H1 (cell line): ENCODE data around the gene PLK5. TPM values are rescaled to one million over a fixed set of nuclear protein-coding genes. Genes with fewer than 3 reads are reported as not detected.

ENCODE experiments used
- CTCF ChIA-PET: fragments of 300-600 bp; sonication (Branson Sonifier 250); formaldehyde crosslinking; loops from one replicate; lab custom pipeline; 2021; ENCODE audit not compliant: partially characterized antibody; lab: Charles Lee
- POLR2A ChIA-PET: fragments of 300-600 bp; sonication (Branson Sonifier 250); formaldehyde crosslinking; loops from one replicate; lab custom pipeline; 2021; ENCODE audit warnings: inconsistent platforms; ENCODE audit not compliant: partially characterized antibody; lab: Charles Lee
- DNase-seq, 2 experiments: peaks; one replicate each; pipeline versions ENCODE4 v3.0.0 to v3.0.0-alpha.2; 2010 to 2022; ENCODE audit warnings: low spot score in 2 of 2, low read depth in 1 of 2, mixed read lengths in 1 of 2
- FAIRE-seq: peaks from 2 replicates; lab custom pipeline; 2011; peaks lifted over from hg19 to GRCh38; lab: Jason Lieb, UNC
- H2AFZ ChIP-seq: 2 replicates; pipeline ENCODE4 v1.8.1; 2012; ENCODE audit warnings: low read length, inconsistent platforms
- H2AK5ac ChIP-seq: 2 replicates; pipeline ENCODE4 v1.6.1; 2013; ENCODE audit warnings: low read depth, low read length
- H2BK120ac ChIP-seq: replicated peaks from 2 replicates; pipeline ENCODE3; 2013; ENCODE audit warnings: low read depth, low read length, inconsistent platforms
- H2BK12ac ChIP-seq: 2 replicates; pipeline ENCODE4 v1.6.1; 2013; ENCODE audit warnings: low read depth, low read length
- H2BK15ac ChIP-seq: 2 replicates; pipeline ENCODE4 v1.6.1; 2013; ENCODE audit warnings: low read length
- H2BK20ac ChIP-seq: 2 replicates; pipeline ENCODE4 v1.6.1; 2013; ENCODE audit warnings: low read length
- H2BK5ac ChIP-seq: 2 replicates; pipeline ENCODE4 v1.6.1; 2013; ENCODE audit warnings: low read depth, low read length
- H3K14ac ChIP-seq: 2 replicates; pipeline ENCODE4 v1.6.1; 2013; ENCODE audit warnings: inconsistent platforms; ENCODE audit not compliant: insufficient read length
- H3K18ac ChIP-seq: 2 replicates; pipeline ENCODE4 v1.6.1; 2013; ENCODE audit warnings: low read length; ENCODE audit errors: extremely low read depth
- H3K23ac ChIP-seq: 2 replicates; pipeline ENCODE4 v1.6.1; 2013; ENCODE audit warnings: inconsistent platforms; ENCODE audit not compliant: insufficient read length
- H3K23me2 ChIP-seq: 2 replicates; pipeline ENCODE4 v1.6.1; 2013; ENCODE audit warnings: low read depth, low read length
- H3K27ac ChIP-seq: 2 replicates; pipeline ENCODE4 v1.6.1; 2011; ENCODE audit warnings: low read depth, low read length, inconsistent platforms
- H3K27me3 ChIP-seq, 4 experiments: replicated peaks in 1 of 4; 1 replicate in 1 of 4; 2 replicates in 3 of 4; pipeline versions ENCODE4 v1.6.1 to v1.8.1; 2011 to 2013; ENCODE audit warnings: low read length in 3 of 4, mild to moderate bottlenecking in 3 of 4, inconsistent platforms in 2 of 4, mixed read lengths in 2 of 4, moderate library complexity in 1 of 4; ENCODE audit not compliant: control insufficient read depth in 3 of 4, insufficient read depth in 3 of 4; ENCODE audit errors: extremely low read depth in 1 of 4
- H3K36me3 ChIP-seq, 4 experiments: 2 replicates each; pipeline versions ENCODE4 v1.6.1 to v1.8.1; 2011 to 2013; ENCODE audit warnings: mild to moderate bottlenecking in 4 of 4, low read length in 3 of 4, moderate library complexity in 2 of 4, control low read depth in 1 of 4, inconsistent platforms in 1 of 4; ENCODE audit not compliant: insufficient read depth in 4 of 4, control insufficient read depth in 2 of 4
- H3K4ac ChIP-seq: replicated peaks from 2 replicates; pipeline ENCODE3; 2013; ENCODE audit warnings: low read length, low read depth, mixed read lengths, inconsistent platforms; ENCODE audit not compliant: insufficient read length
- H3K4me1 ChIP-seq, 4 experiments: replicated peaks in 1 of 4; 1 replicate in 1 of 4; 2 replicates in 3 of 4; pipeline versions ENCODE4 v1.6.1 to v1.8.1; 2011 to 2013; ENCODE audit warnings: low read length in 3 of 4, inconsistent platforms in 2 of 4, mixed read lengths in 1 of 4; ENCODE audit not compliant: insufficient read depth in 4 of 4, control insufficient read depth in 3 of 4
- H3K4me2 ChIP-seq, 2 experiments: 2 replicates each; pipeline versions ENCODE4 v1.6.1 to v1.8.1; 2011 to 2013; ENCODE audit warnings: low read depth in 2 of 2, low read length in 2 of 2, control low read depth in 1 of 2, inconsistent platforms in 1 of 2, mild to moderate bottlenecking in 1 of 2; ENCODE audit not compliant: insufficient read depth in 1 of 2
- H3K4me3 ChIP-seq, 4 experiments: fragments of 200-600, 300-600 bp in 1 of 4; sonication (generic), shearing (Covaris generic), sonication (Bioruptor Twin) in 1 of 4; 2 replicates each; pipeline versions ENCODE4 v1.5.1 to v1.8.1; 2011 to 2016; ENCODE audit warnings: low read length in 4 of 4, low read depth in 3 of 4, control low read depth in 2 of 4, inconsistent platforms in 2 of 4, mild to moderate bottlenecking in 2 of 4, mixed read lengths in 1 of 4, moderate library complexity in 1 of 4; ENCODE audit not compliant: insufficient read depth in 2 of 4; ENCODE audit errors: extremely low read depth in 1 of 4
- H3K56ac ChIP-seq: replicated peaks from 2 replicates; pipeline ENCODE3; 2013; ENCODE audit warnings: low read depth, mild to moderate bottlenecking, mixed read lengths, low read length, inconsistent platforms; ENCODE audit not compliant: insufficient read length
- H3K79me1 ChIP-seq: 2 replicates; pipeline ENCODE4 v1.6.1; 2013; ENCODE audit warnings: low read depth, low read length, control low read depth
- H3K79me2 ChIP-seq, 2 experiments: 2 replicates each; pipeline versions ENCODE4 v1.6.1 to v1.8.1; 2012 to 2013; ENCODE audit warnings: low read length in 2 of 2, mild to moderate bottlenecking in 2 of 2, inconsistent platforms in 1 of 2; ENCODE audit not compliant: insufficient read depth in 2 of 2, control insufficient read depth in 1 of 2
- H3K9ac ChIP-seq, 4 experiments: replicated peaks in 1 of 4; 1 replicate in 1 of 4; 2 replicates in 3 of 4; pipeline versions ENCODE4 v1.6.1 to v1.8.1; 2011 to 2013; ENCODE audit warnings: low read depth in 3 of 4, low read length in 3 of 4, control low read depth in 2 of 4, mild to moderate bottlenecking in 2 of 4, moderate library complexity in 2 of 4, inconsistent platforms in 1 of 4; ENCODE audit errors: extremely low read depth in 1 of 4
- H3K9me3 ChIP-seq, 2 experiments: 2 replicates each; pipeline versions ENCODE4 v1.6.1 to v1.8.1; 2012 to 2013; ENCODE audit warnings: mild to moderate bottlenecking in 2 of 2, moderate library complexity in 2 of 2, control low read depth in 1 of 2, inconsistent platforms in 1 of 2, low read depth in 1 of 2, low read length in 1 of 2, mixed read lengths in 1 of 2; ENCODE audit not compliant: insufficient read depth in 2 of 2
- H4K20me1 ChIP-seq, 2 experiments: replicated peaks in 1 of 2; 2 replicates each; pipeline versions ENCODE3 to v1.8.1; 2011 to 2013; ENCODE audit warnings: inconsistent platforms in 2 of 2, low read length in 2 of 2, mild to moderate bottlenecking in 1 of 2; ENCODE audit not compliant: insufficient read depth in 2 of 2, control insufficient read depth in 1 of 2
- H4K5ac ChIP-seq: 2 replicates; pipeline ENCODE4 v1.6.1; 2013; ENCODE audit warnings: low read length, low read depth, mixed read lengths, inconsistent platforms; ENCODE audit not compliant: insufficient read length
- H4K8ac ChIP-seq: 2 replicates; pipeline ENCODE4 v1.8.0; 2013; ENCODE audit warnings: mild to moderate bottlenecking, moderate library complexity, low read length, inconsistent platforms; ENCODE audit not compliant: insufficient read depth; ENCODE audit errors: extremely low read depth
- H4K91ac ChIP-seq: replicated peaks from 2 replicates; pipeline ENCODE3; 2013; ENCODE audit warnings: low read length, mixed read lengths, inconsistent platforms; ENCODE audit not compliant: insufficient read length
- CEBPB ChIP-seq: IDR thresholded peaks from 2 replicates; pipeline ENCODE4 v1.6.1; 2012; ENCODE audit warnings: low read depth, low read length
- EGR1 ChIP-seq: IDR thresholded peaks from 2 replicates; pipeline ENCODE4 v1.6.1; 2011; ENCODE audit warnings: low read depth, low read length, borderline replicate concordance
- EP300 ChIP-seq, 2 experiments: IDR thresholded peaks; 1 replicate in 1 of 2; 2 replicates in 1 of 2; pipeline ENCODE4 v1.6.1; 2011 to 2012; ENCODE audit warnings: low read depth in 2 of 2, low read length in 2 of 2, mild to moderate bottlenecking in 2 of 2, borderline replicate concordance in 1 of 2, inconsistent platforms in 1 of 2, moderate library complexity in 1 of 2
- JUN ChIP-seq: IDR thresholded peaks from 2 replicates; pipeline ENCODE4 v1.6.1; 2011; ENCODE audit warnings: low read depth, mild to moderate bottlenecking, improper control_type of control experiment, low read length
- JUND ChIP-seq: IDR thresholded peaks from 2 replicates; pipeline ENCODE4 v1.6.1; 2011; ENCODE audit warnings: mild to moderate bottlenecking, improper control_type of control experiment, low read length
- KDM5A ChIP-seq: fragments of 200-600 bp; IDR thresholded peaks from 2 replicates; pipeline ENCODE4 v1.7.1; 2012; ENCODE audit warnings: mild to moderate bottlenecking, low read length, inconsistent platforms, mixed read lengths
- PHF8 ChIP-seq: fragments of 200-600 bp; sonication (generic); conservative IDR thresholded peaks from 2 replicates; pipeline ENCODE4 v1.7.1; 2012; ENCODE audit warnings: low read depth, mild to moderate bottlenecking, inconsistent platforms, low read length, moderate library complexity
- POU5F1 ChIP-seq: IDR thresholded peaks from 2 replicates; pipeline ENCODE4 v1.6.1; 2011; ENCODE audit warnings: low read depth, mild to moderate bottlenecking, low read length, moderate library complexity
- SAP30 ChIP-seq: fragments of 300-600 bp; sonication (generic); IDR thresholded peaks from 2 replicates; pipeline ENCODE4 v1.7.1; 2012; ENCODE audit warnings: low read length, moderate library complexity, mild to moderate bottlenecking, inconsistent platforms; ENCODE audit not compliant: insufficient read depth, insufficient replicate concordance
- SUZ12 ChIP-seq: fragments of 200-600 bp; sonication (generic); IDR thresholded peaks from 2 replicates; pipeline ENCODE4 v1.6.1; 2012; ENCODE audit warnings: mild to moderate bottlenecking, inconsistent platforms, low read length, moderate library complexity, mixed read lengths
- TAF7 ChIP-seq: optimal IDR thresholded peaks from 2 replicates; pipeline ENCODE3; 2011; ENCODE audit warnings: low read depth, mild to moderate bottlenecking, inconsistent platforms, low read length, moderate library complexity, borderline replicate concordance
- TCF12 ChIP-seq: IDR thresholded peaks from 2 replicates; pipeline ENCODE4 v1.6.1; 2011; ENCODE audit warnings: low read depth, mild to moderate bottlenecking, low read length
- WGBS, 2 experiments: shearing (Covaris generic) in 1 of 2; methylation state at CpG; one replicate each; pipeline versions ENCODE4 v1.1.6 to v1.1.7; 2013 to 2015; ENCODE audit warnings: low lambda C conversion rate in 2 of 2, mixed read lengths in 2 of 2, inconsistent platforms in 1 of 2, low coverage in 1 of 2, missing lambda C conversion rate in 1 of 2; ENCODE audit not compliant: insufficient replicate concordance in 2 of 2, insufficient coverage in 1 of 2, insufficient read length in 1 of 2; ENCODE audit errors: extremely low coverage in 1 of 2, missing lambda C conversion rate in 1 of 2; 5-methylcytosine and 5-hydroxymethylcytosine counted together
- polyA plus RNA-seq, 7 experiments: library from polyadenylated mRNA; depleted of rRNA in 3 of 7; stranded (reverse) in 5 of 7; unstranded in 2 of 7; fragments of >200 nt in 5 of 7; fragments of 200-250 nt in 2 of 7; gene quantifications; 1 replicate in 5 of 7; 2 replicates in 1 of 7; 4 replicates in 1 of 7; pipeline versions ENCODE4 v1.2.1 to v1.2.3, GENCODE V29; 2011 to 2013; ENCODE audit warnings: missing spikeins in 2 of 7, mixed read lengths in 2 of 7
- total RNA-seq: library from RNA; stranded (reverse); fragmentation: NEBNext Ultra II Directional; extraction: Animal tissue kit (Norgen Biotek cat#: 25700); gene quantifications from 2 replicates; pipeline ENCODE4 v1.2.1, GENCODE V29; 2021
- TF ChIP-seq, protein P1 (sequence below): IDR thresholded peaks from 2 replicates; pipeline ENCODE4 v1.6.1; 2012; ENCODE audit warnings: inconsistent platforms

The PLK5 gene
- total and polyA plus RNA-seq, 2 of the 8 experiments (the other 6 are each of a cell fraction or from before 2014, with no cell fraction given), result 0.43 to 0.45 TPM

DNA sequence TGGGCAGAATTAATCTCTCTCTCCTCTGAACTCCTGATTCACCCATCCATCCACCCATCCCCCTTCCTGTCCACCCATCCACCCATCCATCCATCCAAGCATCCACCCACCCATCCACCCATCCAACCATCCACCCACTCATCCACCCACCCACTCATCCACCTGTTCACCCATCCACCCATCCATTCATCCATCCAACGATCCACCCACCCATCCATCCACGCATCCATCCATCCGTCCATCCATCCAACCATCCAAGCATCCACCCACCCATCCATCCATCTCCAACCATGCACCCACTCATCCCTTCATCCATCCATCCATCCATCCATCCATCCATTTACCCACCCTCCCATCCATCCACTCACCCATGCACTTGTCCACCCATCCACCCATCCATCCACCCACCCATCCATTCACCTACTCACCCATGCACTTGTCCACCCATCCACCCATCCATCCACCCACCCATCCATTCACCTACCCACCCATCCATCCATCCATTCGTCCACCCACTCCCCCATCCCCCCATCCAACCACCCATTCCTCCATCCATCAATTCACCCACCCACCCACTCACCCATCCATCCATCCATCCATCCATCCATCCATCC lies 25.6 kb downstream of the PLK5 start:
- no peaks in the 10 kb centered on the region; a peak in 1 of 4 replicates for H3K9me3 ChIP-seq
- no peak overlapping the region for H2BK15ac ChIP-seq
- peak overlapping the region; percentile 65; the same call in 1 of the 2 replicates for H2AK5ac ChIP-seq
- no peaks in the 10 kb centered on the region for H3K79me2 ChIP-seq
- no peak overlapping the region for H3K18ac ChIP-seq
- no peak overlapping the region for H3K4me3 ChIP-seq
- H4K91ac ChIP-seq, result no peak overlapping the region
- H4K8ac ChIP-seq, result no peak overlapping the region
- peaks cover 0 to 2% (median 0%) of the 10 kb centered on the region in 4 experiments; a peak in 1 of 7 replicates for H3K27me3 ChIP-seq
- no peaks in the 10 kb centered on the region for H3K79me1 ChIP-seq
- H4K5ac ChIP-seq, result no peak overlapping the region
- no peak overlapping the region for H2BK5ac ChIP-seq
- ChIA-PET POLR2A (interaction anchor here (1.7 kb wide), 1 partner anchor 42 kb away, joined by 6 read pairs; no protein-coding TSS in a partner anchor), CTCF (no interaction called here)
- H2AFZ ChIP-seq, result no peak overlapping the region
- peaks cover 3 to 6% of the 10 kb centered on the region in 2 experiments for H4K20me1 ChIP-seq
- H2BK120ac ChIP-seq, result no peak overlapping the region
- H2BK20ac ChIP-seq, result no peak overlapping the region
- DNase-seq, result no peak
- no peak overlapping the region for H3K4me2 ChIP-seq
- no peak overlapping the region for H3K23ac ChIP-seq
- no peak overlapping the region for H3K9ac ChIP-seq
- no peak overlapping the region for H3K14ac ChIP-seq
- H2BK12ac ChIP-seq, result no peak overlapping the region
- no peaks in the 10 kb centered on the region for H3K4me1 ChIP-seq
- H3K23me2 ChIP-seq, result peaks cover 11% of the 10 kb centered on the region; the same call in 1 of the 2 replicates
- FAIRE-seq, result no peak
- 72 to 100% methylated on average over 2 to 3 of the region's 4 CpGs for WGBS, 2 experiments
- H3K4ac ChIP-seq, result no peak overlapping the region
- no peaks in the 10 kb centered on the region for H3K36me3 ChIP-seq
- H3K56ac ChIP-seq, result no peak overlapping the region
- no peak overlapping the region for H3K27ac ChIP-seq
- TF ChIP-seq EP300 (IDR thresholded peaks at IDR 0.05; ENCODE audit: borderline replicate concordance in 1 of 2, low read depth in 2 of 2, low read length in 2 of 2), result no peak
- no peak for TF ChIP-seq CEBPB
- TF ChIP-seq PHF8, result no peak
- TF ChIP-seq TAF7, result no peak
- TF ChIP-seq SAP30, result no peak
- TF ChIP-seq KDM5A, result no peak
- no peak for TF ChIP-seq EGR1
- TF ChIP-seq, protein P1, sequence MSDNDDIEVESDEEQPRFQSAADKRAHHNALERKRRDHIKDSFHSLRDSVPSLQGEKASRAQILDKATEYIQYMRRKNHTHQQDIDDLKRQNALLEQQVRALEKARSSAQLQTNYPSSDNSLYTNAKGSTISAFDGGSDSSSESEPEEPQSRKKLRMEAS, result no peak
- no peak for TF ChIP-seq JUN
- no peak for TF ChIP-seq TCF12
- TF ChIP-seq SUZ12, result no peak
- no peak for TF ChIP-seq JUND
- TF ChIP-seq POU5F1, result no peak
